Caco-2 (cell line): ENCODE results near the gene EHF. TPM values are rescaled to one million over a fixed set of nuclear protein-coding genes. Genes with fewer than 3 reads are reported as not detected.

Experiments
- BruUV-seq: library from RNA; stranded (reverse); fragments of 400-500 nt; replicated peaks from 2 replicates; lab custom pipeline; 2021; lab: Mats Ljungman, UMichigan
- CTCF ChIA-PET: fragments of 300-600 bp; sonication (Branson Sonifier 250); formaldehyde crosslinking; loops from one replicate; lab custom pipeline; 2022; ENCODE audit warnings: antibody characterized with exemption; lab: Charles Lee
- POLR2A ChIA-PET: fragments of 300-600 bp; sonication (Branson Sonifier 250); formaldehyde crosslinking; loops from one replicate; lab custom pipeline; 2022; ENCODE audit warnings: antibody characterized with exemption; lab: Charles Lee
- DNase-seq, 2 experiments: peaks; one replicate each; pipeline versions ENCODE4 v3.0.0 to v3.0.0-alpha.2; 2020 to 2022
- H3K27me3 ChIP-seq: replicated peaks from 2 replicates; pipeline ENCODE4 v1.6.0; 2011; ENCODE audit warnings: low read length; ENCODE audit not compliant: control insufficient read depth, insufficient read depth
- H3K36me3 ChIP-seq: 2 replicates; pipeline ENCODE4 v1.5.1; 2011; ENCODE audit warnings: low read length; ENCODE audit not compliant: control insufficient read depth, insufficient read depth
- H3K4me1 ChIP-seq: fragments of 250-450 bp; sonication (Bioruptor Pico); 2 replicates; pipeline ENCODE4 v1.5.1; 2020; ENCODE audit warnings: mild to moderate bottlenecking
- H3K4me3 ChIP-seq: 2 replicates; pipeline ENCODE4 v1.5.1; 2011; ENCODE audit warnings: low read depth, mild to moderate bottlenecking, control low read depth, low read length
- H3K9me3 ChIP-seq: fragments of 250-450 bp; sonication (Bioruptor Pico); 2 replicates; pipeline ENCODE4 v1.5.1; 2020; ENCODE audit warnings: mild to moderate bottlenecking, moderate library complexity
- H3K27ac Mint-ChIP-seq: one replicate; pipeline ENCODE4 v1.8.0; 2022; ENCODE audit warnings: mixed read lengths; ENCODE audit not compliant: unreplicated experiment
- H3K27me3 Mint-ChIP-seq: one replicate; pipeline ENCODE4 v1.8.0; 2022; ENCODE audit warnings: mixed read lengths; ENCODE audit not compliant: insufficient read depth, unreplicated experiment
- H3K36me3 Mint-ChIP-seq: one replicate; pipeline ENCODE4 v1.8.0; 2022; ENCODE audit warnings: mild to moderate bottlenecking, mixed read lengths; ENCODE audit not compliant: insufficient read depth, unreplicated experiment
- H3K4me1 Mint-ChIP-seq: one replicate; pipeline ENCODE4 v1.8.0; 2022; ENCODE audit warnings: low read depth, mixed read lengths; ENCODE audit not compliant: unreplicated experiment
- H3K4me3 Mint-ChIP-seq: one replicate; pipeline ENCODE4 v1.8.0; 2022; ENCODE audit warnings: mild to moderate bottlenecking, moderate library complexity, mixed read lengths; ENCODE audit not compliant: unreplicated experiment
- H3K9me3 Mint-ChIP-seq: one replicate; pipeline ENCODE4 v1.8.0; 2022; ENCODE audit warnings: mixed read lengths; ENCODE audit not compliant: unreplicated experiment
- intact Hi-C: fragments of 100-400 bp; cut with micrococcal nuclease; formaldehyde crosslinking; loops from one replicate; pipeline ENCODE4 v1.10.0; 2022; ENCODE audit not compliant: unreplicated experiment
- total RNA-seq: library from RNA; stranded (reverse); gene quantifications from 2 replicates; pipeline ENCODE4 v1.2.3, GENCODE V29; 2022
- TF ChIP-seq, protein P1 (sequence below), 2 experiments: fragments of 200-600 bp in 1 of 2; IDR thresholded peaks; 1 replicate in 1 of 2; 2 replicates in 1 of 2; pipeline versions ENCODE4 v1.5.1 to v1.8.0; 2011 to 2022; ENCODE audit warnings: antibody characterized with exemption in 1 of 2, control low read depth in 1 of 2, inconsistent platforms in 1 of 2, low read depth in 1 of 2, low read length in 1 of 2, mild to moderate bottlenecking in 1 of 2, moderate library complexity in 1 of 2; ENCODE audit not compliant: insufficient read depth in 1 of 2, severe bottlenecking in 1 of 2, unreplicated experiment in 1 of 2

The EHF gene
- total RNA-seq, 1 experiment from 2014 or later: 0.11 TPM

DNA sequence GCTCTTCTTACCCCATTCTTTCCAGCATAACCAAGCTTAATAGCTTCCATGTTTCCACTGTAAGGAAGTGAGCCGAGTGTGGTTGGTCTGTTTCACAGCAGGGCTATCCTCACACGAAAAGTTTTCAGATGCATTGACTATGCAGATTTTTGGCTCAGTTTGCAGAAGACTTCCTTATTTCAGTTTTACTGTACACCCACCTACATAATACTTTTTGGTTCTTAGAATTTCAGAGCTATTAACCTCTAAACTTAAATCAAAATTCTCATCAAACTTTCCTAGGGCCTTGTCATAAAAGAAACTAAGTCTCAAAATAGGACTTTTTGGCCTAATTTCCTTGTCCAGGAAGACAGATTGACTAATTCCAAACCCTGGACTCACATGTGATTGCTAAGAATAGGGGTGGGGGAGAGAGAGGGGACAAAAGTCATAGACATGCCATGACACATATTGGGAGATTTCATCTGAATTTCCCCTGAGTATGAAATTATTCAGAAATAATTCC, 7.3 kb upstream of the EHF start:
- Histone ChIP-seq H3K27me3 (no peaks in the 10 kb centered on the region), H3K4me3 (no peak overlapping the region), H3K4me1 (peaks cover 6% of the 10 kb centered on the region; the same call in 1 of the 2 replicates), H3K9me3 (no peaks in the 10 kb centered on the region), H3K36me3 (no peaks in the 10 kb centered on the region)
- no TSS peak for BruUV-seq
- no peaks in the 10 kb centered on the region for H3K27me3 Mint-ChIP-seq
- intact Hi-C loops: no loop called here
- ChIA-PET POLR2A (no interaction called here), CTCF (no interaction called here)
- DNase-seq: no peak
- no peak overlapping the region for H3K27ac Mint-ChIP-seq
- H3K9me3 Mint-ChIP-seq: no peaks in the 10 kb centered on the region
- H3K4me1 Mint-ChIP-seq: peaks cover 11% of the 10 kb centered on the region
- TF ChIP-seq, protein P1, sequence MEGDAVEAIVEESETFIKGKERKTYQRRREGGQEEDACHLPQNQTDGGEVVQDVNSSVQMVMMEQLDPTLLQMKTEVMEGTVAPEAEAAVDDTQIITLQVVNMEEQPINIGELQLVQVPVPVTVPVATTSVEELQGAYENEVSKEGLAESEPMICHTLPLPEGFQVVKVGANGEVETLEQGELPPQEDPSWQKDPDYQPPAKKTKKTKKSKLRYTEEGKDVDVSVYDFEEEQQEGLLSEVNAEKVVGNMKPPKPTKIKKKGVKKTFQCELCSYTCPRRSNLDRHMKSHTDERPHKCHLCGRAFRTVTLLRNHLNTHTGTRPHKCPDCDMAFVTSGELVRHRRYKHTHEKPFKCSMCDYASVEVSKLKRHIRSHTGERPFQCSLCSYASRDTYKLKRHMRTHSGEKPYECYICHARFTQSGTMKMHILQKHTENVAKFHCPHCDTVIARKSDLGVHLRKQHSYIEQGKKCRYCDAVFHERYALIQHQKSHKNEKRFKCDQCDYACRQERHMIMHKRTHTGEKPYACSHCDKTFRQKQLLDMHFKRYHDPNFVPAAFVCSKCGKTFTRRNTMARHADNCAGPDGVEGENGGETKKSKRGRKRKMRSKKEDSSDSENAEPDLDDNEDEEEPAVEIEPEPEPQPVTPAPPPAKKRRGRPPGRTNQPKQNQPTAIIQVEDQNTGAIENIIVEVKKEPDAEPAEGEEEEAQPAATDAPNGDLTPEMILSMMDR (IDR thresholded peaks at IDR 0.05; ENCODE audit: insufficient read depth in 1 of 2, low read depth in 1 of 2, low read length in 1 of 2, severe bottlenecking in 1 of 2, unreplicated experiment in 1 of 2): no peak
- H3K36me3 Mint-ChIP-seq: no peaks in the 10 kb centered on the region
- no peak overlapping the region for H3K4me3 Mint-ChIP-seq

DNA sequence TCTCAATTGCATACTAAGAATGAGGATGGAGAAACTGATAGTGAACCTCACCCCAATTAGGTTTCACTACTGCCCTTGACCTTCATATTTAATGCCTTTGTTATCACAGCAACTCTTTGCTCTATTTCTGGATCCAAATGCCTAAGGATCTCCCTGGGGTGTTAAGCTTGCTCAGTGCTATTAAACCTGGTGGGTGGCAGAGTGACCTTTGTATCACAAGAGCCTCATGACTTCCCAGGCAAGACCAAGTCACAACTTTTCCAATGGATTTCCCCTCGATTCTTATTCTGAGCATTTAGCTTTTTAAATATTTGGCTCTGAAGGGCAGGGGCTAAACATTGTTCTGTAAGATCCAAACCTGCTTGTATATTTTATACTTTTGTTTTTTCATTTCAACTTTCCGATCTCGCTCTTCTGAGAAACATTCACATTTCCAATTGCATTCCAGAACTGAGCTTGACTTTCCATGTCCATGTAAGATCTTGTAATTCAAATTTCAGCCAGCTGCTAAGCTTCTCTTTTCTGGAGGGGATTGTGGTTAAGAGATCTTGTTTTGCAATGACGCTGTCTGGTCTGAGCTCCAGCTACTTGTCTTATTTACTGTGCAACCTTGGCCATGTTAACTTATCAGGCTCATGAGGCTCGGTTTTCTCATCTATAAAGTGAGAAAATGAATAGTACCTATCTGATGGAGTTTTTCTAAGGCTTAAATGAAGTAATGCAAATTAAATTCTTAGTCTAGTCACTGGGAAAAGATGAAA, 6.4 kb upstream of the EHF start:
- H3K4me3 Mint-ChIP-seq: no peak overlapping the region
- intact Hi-C loops: no loop called here
- Histone ChIP-seq H3K36me3 (no peaks in the 10 kb centered on the region), H3K9me3 (no peaks in the 10 kb centered on the region), H3K4me1 (peaks cover 6% of the 10 kb centered on the region; the same call in 1 of the 2 replicates), H3K4me3 (no peak overlapping the region), H3K27me3 (no peaks in the 10 kb centered on the region)
- TF ChIP-seq, protein P1 (IDR thresholded peaks at IDR 0.05; ENCODE audit: insufficient read depth in 1 of 2, low read depth in 1 of 2, low read length in 1 of 2, severe bottlenecking in 1 of 2, unreplicated experiment in 1 of 2): no peak
- peaks cover 2% of the 10 kb centered on the region for H3K4me1 Mint-ChIP-seq
- BruUV-seq: no TSS peak
- H3K9me3 Mint-ChIP-seq: no peaks in the 10 kb centered on the region
- CTCF ChIA-PET: no interaction called here
- POLR2A ChIA-PET: no interaction called here
- H3K36me3 Mint-ChIP-seq: no peaks in the 10 kb centered on the region
- no peak for DNase-seq
- no peaks in the 10 kb centered on the region for H3K27me3 Mint-ChIP-seq
- H3K27ac Mint-ChIP-seq: no peak overlapping the region

- Mint-ChIP-seq H3K36me3 (no peaks in the 10 kb centered on the region), H3K27ac (no peak overlapping the region), H3K4me3 (no peak overlapping the region), H3K9me3 (no peaks in the 10 kb centered on the region), H3K27me3 (no peaks in the 10 kb centered on the region), H3K4me1 (peaks cover 8% of the 10 kb centered on the region)
- Histone ChIP-seq H3K27me3 (no peaks in the 10 kb centered on the region), H3K4me3 (no peak overlapping the region), H3K36me3 (no peaks in the 10 kb centered on the region), H3K4me1 (peaks cover 6% of the 10 kb centered on the region; the same call in 1 of the 2 replicates), H3K9me3 (no peaks in the 10 kb centered on the region)
- ChIA-PET CTCF (no interaction called here), POLR2A (no interaction called here)
- DNase-seq: no peak
- intact Hi-C loops: no loop called here
- BruUV-seq: no TSS peak
- TF ChIP-seq, protein P1 (IDR thresholded peaks at IDR 0.05; ENCODE audit: insufficient read depth in 1 of 2, low read depth in 1 of 2, low read length in 1 of 2, severe bottlenecking in 1 of 2, unreplicated experiment in 1 of 2): no peak
Measured at GRCh38 chr11:34616086-34616485, 4.8 kb upstream of the EHF start.
